Psoas muscle (tissue), 8 donors: Measurements from ENCODE around the gene TMEM30A. TPM values are rescaled to one million over a fixed set of nuclear protein-coding genes. Genes with fewer than 3 reads are reported as not detected.

Source experiments
- ATAC-seq, 4 donors: fragments of 200-7000 bp; cut with Tn5 transposase; one replicate each; pipeline ENCODE4 v1.9.1; 2020; ENCODE audit warnings: moderate library complexity in 3 of 4, mild to moderate bottlenecking in 2 of 4
- DNase-seq, 2 donors: peaks; one replicate each; pipeline ENCODE4 v3.0.0-alpha.2; 2020
- H3K27ac ChIP-seq: fragments of 200-600 bp; one replicate; pipeline ENCODE4 v1.8.0; 2022
- H3K27me3 ChIP-seq, 3 donors: fragments of 200-600 bp in 1 of 3; one replicate each; pipeline versions ENCODE4 v1.6.1 to v1.8.0; 2013 to 2022; ENCODE audit warnings: low read length in 2 of 3, mild to moderate bottlenecking in 2 of 3, moderate library complexity in 1 of 3; ENCODE audit not compliant: insufficient read depth in 3 of 3
- H3K36me3 ChIP-seq, 2 donors: fragments of 200-600 bp in 1 of 2; one replicate each; pipeline versions ENCODE4 v1.6.1 to v1.8.0; 2013 to 2022; ENCODE audit warnings: low read depth in 1 of 2, mild to moderate bottlenecking in 1 of 2, moderate library complexity in 1 of 2; ENCODE audit not compliant: insufficient read depth in 1 of 2
- H3K4me1 ChIP-seq: fragments of 200-600 bp; one replicate; pipeline ENCODE4 v1.8.0; 2022
- H3K4me3 ChIP-seq: fragments of 200-600 bp; one replicate; pipeline ENCODE4 v1.8.0; 2022; ENCODE audit warnings: mild to moderate bottlenecking
- H3K9me3 ChIP-seq: fragments of 200-600 bp; one replicate; pipeline ENCODE4 v1.8.0; 2022
- WGBS, 3 donors: extraction: QIAGEN DNeasy Blood & Tissue Kit; methylation state at CpG; one replicate each; pipeline versions ENCODE4 v1.1.6 to v1.1.7; 2013; 5-methylcytosine and 5-hydroxymethylcytosine counted together
- intact Hi-C, 2 donors: fragments of 100-400 bp; cut with DNase I; formaldehyde crosslinking; loops; one replicate each; pipeline versions ENCODE4 v1.11.0 to v1.14.2; 2022
- polyA plus RNA-seq, 3 donors: library from polyadenylated mRNA; stranded (reverse); fragments of 200-250 nt; gene quantifications; one replicate each; pipeline ENCODE4 v1.2.3, GENCODE V29; 2013
- total RNA-seq, 4 donors: library from RNA; stranded (reverse); fragmentation: NEBNext Ultra II Directional in 2 of 4; extraction: Animal tissue kit (Norgen Biotek cat#: 25700) in 2 of 4; gene quantifications; one replicate each; pipeline versions ENCODE4 v1.2.1 to v1.2.4, GENCODE V29; 2021 to 2023
- TF ChIP-seq, protein P1 (sequence below): fragments of 200-600 bp; IDR thresholded peaks from one replicate; pipeline ENCODE4 v1.8.0; 2022; ENCODE audit warnings: antibody characterized with exemption
- donor health status: healthy with polysubstance abuse.
- donor health status: DM: no; HTN: no; CAD: no; lungs with moderate emphysema.
- donor health status: Bipolar disorder and iron deficiency.
- donor health status: healthy.
- donor health status: DM: yes; HTN: yes; CAD: no.
- donor health status: DM: no; HTN: no; CAD: no.
- donor health status: DM: no; HTN: no; CAD: no.
- donor health status: DM: yes; HTN: yes; CAD: no.

The TMEM30A gene
- total and polyA plus RNA-seq, 7 donors, result 18.7 to 52.6 (median 37.6) TPM

GRCh38 chr6:75249837-75250236 lies 34.8 kb downstream of the TMEM30A start:
- ATAC-seq (no peak), DNase-seq (no peak)
- H3K36me3 ChIP-seq, result peaks cover 2 to 18% of the 10 kb centered on the region in 2 donors
- intact Hi-C loops, result no loop called here
- no peak overlapping the region for H3K4me3 ChIP-seq
- H3K27ac ChIP-seq, result no peak overlapping the region
- H3K9me3 ChIP-seq, result no peaks in the 10 kb centered on the region
- TF ChIP-seq, protein P1, sequence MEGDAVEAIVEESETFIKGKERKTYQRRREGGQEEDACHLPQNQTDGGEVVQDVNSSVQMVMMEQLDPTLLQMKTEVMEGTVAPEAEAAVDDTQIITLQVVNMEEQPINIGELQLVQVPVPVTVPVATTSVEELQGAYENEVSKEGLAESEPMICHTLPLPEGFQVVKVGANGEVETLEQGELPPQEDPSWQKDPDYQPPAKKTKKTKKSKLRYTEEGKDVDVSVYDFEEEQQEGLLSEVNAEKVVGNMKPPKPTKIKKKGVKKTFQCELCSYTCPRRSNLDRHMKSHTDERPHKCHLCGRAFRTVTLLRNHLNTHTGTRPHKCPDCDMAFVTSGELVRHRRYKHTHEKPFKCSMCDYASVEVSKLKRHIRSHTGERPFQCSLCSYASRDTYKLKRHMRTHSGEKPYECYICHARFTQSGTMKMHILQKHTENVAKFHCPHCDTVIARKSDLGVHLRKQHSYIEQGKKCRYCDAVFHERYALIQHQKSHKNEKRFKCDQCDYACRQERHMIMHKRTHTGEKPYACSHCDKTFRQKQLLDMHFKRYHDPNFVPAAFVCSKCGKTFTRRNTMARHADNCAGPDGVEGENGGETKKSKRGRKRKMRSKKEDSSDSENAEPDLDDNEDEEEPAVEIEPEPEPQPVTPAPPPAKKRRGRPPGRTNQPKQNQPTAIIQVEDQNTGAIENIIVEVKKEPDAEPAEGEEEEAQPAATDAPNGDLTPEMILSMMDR, result no peak
- no peaks in the 10 kb centered on the region for H3K4me1 ChIP-seq
- no peaks in the 10 kb centered on the region for H3K27me3 ChIP-seq

- Histone ChIP-seq H3K4me1 (peaks cover 14% of the 10 kb centered on the region), H3K27ac (no peak overlapping the region), H3K27me3 (no peaks in the 10 kb centered on the region), H3K36me3 (peaks cover 0 to 4% of the 10 kb centered on the region in 2 donors), H3K4me3 (no peak overlapping the region), H3K9me3 (no peaks in the 10 kb centered on the region)
- TF ChIP-seq, protein P1, result no peak
- WGBS, 3 donors, result 48 to 56% (median 50%) methylated on average over 2 of the region's 2 CpGs
- intact Hi-C loops, result no loop called here
- DNase-seq (no peak), ATAC-seq (no peak)
Measured at GRCh38 chr6:75246386-75246785, 38.2 kb downstream of the TMEM30A start.

DNA sequence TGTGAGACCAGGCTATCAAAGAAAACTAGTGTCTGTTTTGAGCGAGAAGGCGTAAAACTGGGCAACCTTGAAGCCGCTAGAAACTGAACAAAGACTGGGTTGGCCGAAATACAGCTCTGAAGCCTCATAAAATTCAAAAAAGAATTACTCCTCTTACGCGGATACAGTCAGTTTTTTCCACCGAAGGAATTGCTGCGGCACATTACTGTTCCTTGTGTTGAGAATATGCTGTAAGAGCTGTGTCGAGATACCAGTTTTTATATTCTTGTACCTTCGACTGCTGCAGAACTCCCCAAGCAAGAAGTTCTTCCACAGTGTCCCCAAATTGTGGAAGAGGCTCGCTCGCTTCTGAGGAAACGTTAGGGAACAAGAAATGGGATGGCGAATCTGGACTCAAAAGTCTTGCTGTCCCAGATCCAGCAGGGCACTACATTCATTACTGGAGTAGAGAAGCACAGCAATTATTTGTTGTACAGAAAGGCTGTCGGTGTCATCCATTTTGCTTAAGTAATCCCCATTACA lies 40.5 kb downstream of the TMEM30A start:
- WGBS, 3 donors, result 12 to 20% (median 17%) methylated on average over 15 of the region's 15 CpGs
- Histone ChIP-seq H3K9me3 (no peaks in the 10 kb centered on the region), H3K4me3 (peak overlapping the region; percentile 89), H3K36me3 (peaks cover 0 to 26% of the 10 kb centered on the region in 2 donors), H3K4me1 (peaks cover 21% of the 10 kb centered on the region), H3K27ac (peak overlapping the region; percentile 93), H3K27me3 (no peaks in the 10 kb centered on the region)
- intact Hi-C loops, result no loop called here
- TF ChIP-seq, protein P1, result no peak
- no peak for DNase-seq
- ATAC-seq, result peak; percentile 1 to 42 (median 20)

- Histone ChIP-seq H3K36me3 (peaks cover 0 to 32% of the 10 kb centered on the region in 2 donors), H3K9me3 (no peaks in the 10 kb centered on the region), H3K27ac (peak within 1 kb of the TSS; percentile 93), H3K4me3 (peak within 1 kb of the TSS; percentile 89), H3K27me3 (no peaks in the 10 kb centered on the region), H3K4me1 (peaks cover 21% of the 10 kb centered on the region)
- ATAC-seq (peak; percentile 95 to 99 (median 98)), DNase-seq (peak; percentile 85 to 91)
- intact Hi-C loops, result no loop called here
- 0 to 1% (median 0%) methylated on average over 36 of the region's 36 CpGs for WGBS, 3 donors
- TF ChIP-seq, protein P1, result no peak
Measured at GRCh38 chr6:75243333-75244062, 41.1 kb downstream of the TMEM30A start, which contains the start of gene COX7A2. COX7A2 (minus strand) TSS chr6:75243801; CDS start chr6:75243734, 67 bp downstream.
